Right ventricle myocardium inferior (tissue), 1 donor: ENCODE data around the gene DIS3L2. TPM values are rescaled to one million over a fixed set of nuclear protein-coding genes. Genes with fewer than 3 reads are reported as not detected.

Source experiments
- ATAC-seq: fragments of 200-7000 bp; cut with Tn5 transposase; one replicate; pipeline ENCODE4 v1.9.1; 2020; ENCODE audit warnings: mild to moderate bottlenecking, moderate library complexity
- DNase-seq: peaks from one replicate; pipeline ENCODE4 v3.0.0; 2021; ENCODE audit errors: missing footprints
- intact Hi-C: fragments of 100-400 bp; cut with DNase I; formaldehyde crosslinking; loops from one replicate; pipeline ENCODE4 v1.11.0; 2022
- total RNA-seq: library from RNA; stranded (reverse); fragmentation: NEBNext Ultra II Directional; extraction: Animal tissue kit (Norgen Biotek cat#: 25700); gene quantifications from one replicate; pipeline ENCODE4 v1.2.1, GENCODE V29; 2021
- donor health status: DM: no; HTN: yes; CAD: no; lungs with severe emphysema.

DIS3L2 gene
- total RNA-seq, 1 donor from 2014 or later = 16.9 TPM

- intact Hi-C loops = no loop called here
- no peak for DNase-seq
- ATAC-seq = peak; percentile 77
Observed at GRCh38 chr2:232228971-232229894, 267.7 kb downstream of the DIS3L2 start.

DNA sequence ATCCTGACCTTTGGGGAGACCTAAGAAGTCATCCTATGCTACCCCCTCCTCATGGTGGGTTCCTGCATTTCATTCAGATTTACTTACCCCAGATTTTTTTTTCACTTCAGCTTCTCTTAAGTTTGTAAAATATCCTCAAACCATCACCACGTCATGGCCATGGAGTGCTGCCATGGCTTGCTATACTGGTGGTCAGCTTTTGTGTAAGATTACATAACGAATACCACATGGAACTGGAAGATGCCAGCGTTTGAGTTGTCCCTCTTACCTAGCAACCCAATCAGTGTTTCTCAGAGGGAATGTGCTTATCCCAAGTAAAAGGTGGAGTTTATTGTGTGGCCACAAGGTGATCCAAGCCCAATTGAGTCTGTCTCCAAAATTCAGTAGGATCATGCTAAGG lies 268.4 kb downstream of the DIS3L2 start:
- no peak for DNase-seq
- ATAC-seq = no peak
- intact Hi-C loops = no loop called here

GRCh38 chr2:232230560-232230959 lies 269.0 kb downstream of the DIS3L2 start:
- no peak for DNase-seq
- intact Hi-C loops = no loop called here

GRCh38 chr2:232231554-232231953 lies 270.0 kb downstream of the DIS3L2 start:
- no peak for ATAC-seq
- DNase-seq = no peak
- intact Hi-C loops = no loop called here

More at GRCh38 chr2:232230560-232230959, 269.0 kb downstream of the DIS3L2 start:
- no peak for ATAC-seq

- ATAC-seq = no peak
- intact Hi-C loops = no loop called here
- DNase-seq = no peak
Observed at GRCh38 chr2:232232915-232233314, 271.4 kb downstream of the DIS3L2 start.

GRCh38 chr2:232234922-232235615 lies 273.6 kb downstream of the DIS3L2 start:
- ATAC-seq (no peak), DNase-seq (no peak)
- intact Hi-C loops = no loop called here

- no peak for DNase-seq
- ATAC-seq = peak; percentile 52
- intact Hi-C loops = no loop called here
Observed at GRCh38 chr2:232235716-232236115, 274.2 kb downstream of the DIS3L2 start.

- no peak for ATAC-seq
- DNase-seq = no peak
- intact Hi-C loops = no loop called here
Observed at GRCh38 chr2:232236200-232236599, 274.7 kb downstream of the DIS3L2 start.

GRCh38 chr2:232237464-232237863 lies 276.0 kb downstream of the DIS3L2 start:
- DNase-seq = no peak
- no peak for ATAC-seq

DNA sequence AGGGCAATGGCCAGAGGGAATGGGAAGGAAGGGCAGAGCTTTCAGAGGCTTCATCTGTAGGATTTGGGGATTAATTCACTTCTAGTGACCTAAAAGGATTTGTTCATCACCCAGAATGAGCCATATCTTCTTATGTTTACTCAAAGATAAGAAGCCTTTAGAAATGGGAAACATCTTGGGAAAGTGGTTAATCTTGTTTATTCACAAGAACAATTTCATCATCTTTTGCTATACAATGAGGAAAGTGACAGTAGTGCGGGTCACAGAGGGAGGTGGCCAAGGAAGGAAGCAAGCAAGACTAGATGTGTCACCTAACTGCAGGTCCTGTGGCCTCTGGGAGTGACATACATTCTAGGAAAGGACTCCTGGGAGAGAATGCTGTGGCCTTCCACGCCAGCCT lies 276.6 kb downstream of the DIS3L2 start:
- intact Hi-C loops = no loop called here
- ATAC-seq = no peak
- DNase-seq = no peak

More at GRCh38 chr2:232237464-232237863, 276.0 kb downstream of the DIS3L2 start:
- intact Hi-C loops = no loop called here

GRCh38 chr2:232238596-232238995 lies 277.1 kb downstream of the DIS3L2 start:
- intact Hi-C loops = no loop called here
- DNase-seq = no peak
- ATAC-seq = no peak

- DNase-seq (no peak), ATAC-seq (no peak)
- intact Hi-C loops = no loop called here
Observed at GRCh38 chr2:232239951-232240681, 278.6 kb downstream of the DIS3L2 start.

DNA sequence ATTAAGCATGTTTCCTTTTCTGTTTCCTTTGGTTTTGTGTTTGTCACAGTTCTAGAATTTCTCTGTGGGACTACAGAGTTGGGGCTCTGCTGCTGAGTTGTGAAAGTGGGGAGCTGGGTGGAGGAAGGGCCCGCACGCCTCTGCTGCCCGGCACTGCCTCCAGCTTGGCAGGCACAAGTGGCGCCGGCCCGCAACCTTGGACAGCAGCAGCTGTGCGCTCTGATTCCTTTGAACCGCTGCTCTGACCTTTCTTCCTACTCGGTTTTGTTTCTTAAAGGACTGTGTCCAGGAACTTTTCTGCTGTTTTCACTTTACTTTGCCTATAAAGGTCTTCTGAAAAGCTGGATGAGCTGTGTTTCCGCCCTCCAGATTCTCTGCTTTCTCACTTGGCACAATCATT lies 279.4 kb downstream of the DIS3L2 start:
- DNase-seq (no peak), ATAC-seq (no peak)
- intact Hi-C loops = no loop called here

GRCh38 chr2:232242316-232242715 lies 280.8 kb downstream of the DIS3L2 start:
- DNase-seq (no peak), ATAC-seq (no peak)
- intact Hi-C loops = no loop called here

DNA sequence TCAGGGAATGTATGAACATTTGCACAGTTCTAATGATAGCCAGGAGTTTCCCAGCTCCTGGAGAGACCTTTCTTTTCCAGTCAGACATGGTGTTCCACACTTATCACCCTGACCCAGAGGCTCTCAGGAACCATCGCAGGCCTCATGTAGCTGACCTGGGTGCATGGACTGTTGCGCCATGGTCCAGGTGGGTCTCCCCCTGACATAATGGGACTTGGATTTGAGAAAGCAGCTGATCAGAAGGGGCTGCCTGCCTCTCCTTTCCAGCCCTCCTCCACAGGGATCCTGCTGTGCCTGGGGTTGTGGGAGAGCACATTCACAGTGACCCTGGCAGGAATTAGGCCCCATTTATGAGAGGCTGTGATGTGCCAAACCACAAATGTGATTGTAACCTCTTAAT lies 283.6 kb downstream of the DIS3L2 start:
- DNase-seq = no peak
- no peak for ATAC-seq
- intact Hi-C loops = no loop called here

DNA sequence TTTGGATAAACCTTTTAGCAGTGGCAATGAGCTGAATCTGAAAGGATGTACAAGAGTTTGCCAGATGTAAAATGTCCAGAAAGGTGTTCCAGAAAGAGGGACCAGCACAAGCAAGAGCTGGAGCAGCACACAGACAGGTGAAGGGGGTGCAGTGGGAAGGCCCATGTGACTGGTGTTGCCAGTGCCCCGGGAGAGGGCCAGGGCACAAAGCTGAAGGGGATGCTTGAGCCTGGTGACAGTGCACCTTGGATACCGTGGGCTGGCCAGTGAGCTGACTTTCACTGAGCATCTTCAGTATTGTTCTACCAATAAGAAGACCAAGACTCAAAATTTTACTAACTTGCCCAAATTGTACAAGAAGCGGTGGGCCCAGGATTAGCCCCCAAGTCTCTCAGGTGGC lies 284.7 kb downstream of the DIS3L2 start:
- intact Hi-C loops = no loop called here
- no peak for DNase-seq

GRCh38 chr2:232249096-232249495 lies 287.6 kb downstream of the DIS3L2 start:
- no peak for DNase-seq
- ATAC-seq = no peak
- intact Hi-C loops = no loop called here

More for the DNA sequence above, 284.7 kb downstream of the DIS3L2 start:
- ATAC-seq = no peak

DNA sequence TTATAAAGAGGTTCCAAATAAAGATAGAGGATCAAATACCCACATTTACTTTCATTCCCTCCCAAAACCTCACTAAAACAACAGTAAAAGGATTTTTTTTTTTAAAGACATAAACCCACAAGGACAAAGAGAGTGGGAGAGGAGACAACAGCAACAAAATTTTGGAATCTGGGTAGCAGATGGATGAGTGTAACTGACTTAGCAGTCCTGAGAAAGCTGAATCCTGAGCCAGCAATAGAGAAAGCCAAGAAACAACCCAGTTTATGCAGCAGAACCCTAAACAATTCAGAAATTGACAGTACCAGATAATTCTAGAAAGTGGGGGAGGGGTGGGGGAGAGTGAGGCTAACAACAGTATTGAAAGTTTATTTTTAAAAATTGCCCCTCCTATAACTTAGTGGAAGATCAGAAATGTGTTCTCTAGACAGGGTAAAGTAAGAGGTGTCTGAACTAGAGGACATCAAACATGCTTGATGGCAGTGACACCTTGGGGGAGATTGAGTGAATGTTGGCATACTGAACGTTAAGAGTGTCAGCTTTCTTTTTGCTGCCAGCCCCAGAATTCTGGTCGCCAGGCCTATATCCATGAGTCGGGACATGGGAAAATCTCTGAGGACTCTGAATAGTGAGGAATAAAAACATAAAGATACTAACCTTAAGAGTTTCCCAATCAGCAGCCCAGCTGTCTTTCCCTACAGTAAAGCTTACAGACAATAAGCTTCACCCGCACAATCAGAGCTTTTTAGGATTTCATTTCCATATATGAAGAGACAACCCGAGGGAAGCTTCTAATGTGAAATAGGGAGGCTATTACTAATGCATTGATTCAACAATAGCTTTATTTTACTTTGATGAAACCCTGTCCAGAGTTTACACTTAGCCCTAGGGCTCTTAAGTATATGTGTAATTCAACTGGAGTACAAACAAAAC lies 289.0 kb downstream of the DIS3L2 start:
- DNase-seq = no peak
- ATAC-seq = no peak
- intact Hi-C loops = no loop called here
